CD8-positive, alpha-beta memory T cell (primary cell): Measurements from ENCODE around the gene HLX. TPM values are rescaled to one million over a fixed set of nuclear protein-coding genes. Genes with fewer than 3 reads are reported as not detected.

Experiments
- CTCF ChIA-PET: fragments of 350-600 bp; sonication (Branson Sonifier 250); formaldehyde crosslinking; loops from one replicate; lab custom pipeline; 2021; ENCODE audit warnings: antibody characterized with exemption; lab: Charles Lee
- POLR2A ChIA-PET: fragments of 350-600 bp; sonication (Branson Sonifier 250); formaldehyde crosslinking; loops from one replicate; lab custom pipeline; 2021; ENCODE audit warnings: antibody characterized with exemption; lab: Charles Lee
- DNase-seq, 5 donors: peaks; one replicate each; pipeline versions ENCODE4 v3.0.0 to v3.0.0-alpha.2; 2020 to 2022; ENCODE audit warnings: mixed read lengths in 1 of 5
- H3K27ac ChIP-seq: one replicate; pipeline ENCODE4 v1.7.0; 2013; ENCODE audit warnings: low read depth, mild to moderate bottlenecking, low read length, moderate library complexity
- H3K27me3 ChIP-seq: 2 replicates; pipeline ENCODE4 v1.7.0; 2013; ENCODE audit warnings: low read length, mild to moderate bottlenecking; ENCODE audit not compliant: insufficient read depth, poor library complexity, severe bottlenecking
- H3K36me3 ChIP-seq: 2 replicates; pipeline ENCODE4 v1.7.0; 2013; ENCODE audit warnings: mild to moderate bottlenecking, low read length, moderate library complexity; ENCODE audit not compliant: insufficient read depth
- H3K4me1 ChIP-seq: 2 replicates; pipeline ENCODE4 v1.7.0; 2013; ENCODE audit warnings: mild to moderate bottlenecking, low read length, moderate library complexity; ENCODE audit not compliant: insufficient read depth
- H3K4me3 ChIP-seq: 2 replicates; pipeline ENCODE4 v1.7.0; 2013; ENCODE audit warnings: mild to moderate bottlenecking, low read length
- H3K9me3 ChIP-seq: 2 replicates; pipeline ENCODE4 v1.7.0; 2013; ENCODE audit warnings: mild to moderate bottlenecking, low read length
- H3K27ac Mint-ChIP-seq, 8 donors: one replicate each; pipeline ENCODE4 v1.8.0; 2020 to 2021; ENCODE audit warnings: mixed read lengths in 8 of 8, mild to moderate bottlenecking in 6 of 8, inconsistent platforms in 3 of 8, moderate library complexity in 3 of 8
- H3K27me3 Mint-ChIP-seq, 2 donors: one replicate each; pipeline ENCODE4 v1.8.0; 2020 to 2021; ENCODE audit warnings: mixed read lengths in 2 of 2, mild to moderate bottlenecking in 1 of 2, moderate library complexity in 1 of 2
- H3K36me3 Mint-ChIP-seq, 3 donors: one replicate each; pipeline ENCODE4 v1.8.0; 2020 to 2021; ENCODE audit warnings: mixed read lengths in 3 of 3, inconsistent platforms in 1 of 3, mild to moderate bottlenecking in 1 of 3
- H3K4me1 Mint-ChIP-seq, 3 donors: one replicate each; pipeline ENCODE4 v1.8.0; 2020 to 2021; ENCODE audit warnings: mixed read lengths in 3 of 3, inconsistent platforms in 1 of 3, mild to moderate bottlenecking in 1 of 3
- H3K4me3 Mint-ChIP-seq, 7 donors: one replicate each; pipeline ENCODE4 v1.8.0; 2020 to 2021; ENCODE audit warnings: mixed read lengths in 7 of 7, mild to moderate bottlenecking in 6 of 7, moderate library complexity in 4 of 7, inconsistent platforms in 2 of 7
- H3K9me3 Mint-ChIP-seq, 5 donors: one replicate each; pipeline ENCODE4 v1.8.0; 2020 to 2022; ENCODE audit warnings: mixed read lengths in 5 of 5, mild to moderate bottlenecking in 3 of 5, moderate library complexity in 2 of 5, inconsistent platforms in 1 of 5
- polyA plus RNA-seq: library from polyadenylated mRNA; unstranded; fragments of 300-500 nt; fragmentation: Illumina TruSeq; gene quantifications from one replicate; pipeline ENCODE4 v1.2.3, GENCODE V29; 2021
- total RNA-seq, 2 experiments: library from RNA; stranded (reverse); gene quantifications; one replicate each; pipeline ENCODE4 v1.2.3, GENCODE V29; 2021

The HLX gene
- total and polyA plus RNA-seq, 3 experiments from 2014 or later, result not detected

- DNase-seq, result no peak
- no peak overlapping the region for H3K27ac Mint-ChIP-seq
- Histone ChIP-seq H3K9me3 (no peaks in the 10 kb centered on the region), H3K4me3 (no peak overlapping the region), H3K27ac (no peak overlapping the region), H3K27me3 (no peaks in the 10 kb centered on the region), H3K36me3 (no peaks in the 10 kb centered on the region), H3K4me1 (no peaks in the 10 kb centered on the region)
- H3K4me3 Mint-ChIP-seq, result no peak overlapping the region
- no peaks in the 10 kb centered on the region for H3K36me3 Mint-ChIP-seq
- no peaks in the 10 kb centered on the region for H3K9me3 Mint-ChIP-seq
- CTCF ChIA-PET, result no interaction called here
- H3K4me1 Mint-ChIP-seq, result no peaks in the 10 kb centered on the region
- H3K27me3 Mint-ChIP-seq, result peaks cover 1 to 13% of the 10 kb centered on the region in 2 donors
- POLR2A ChIA-PET, result no interaction called here
Observed at GRCh38 chr1:220928725-220929300, 49.6 kb downstream of the HLX start.

GRCh38 chr1:220929304-220929703 lies 50.1 kb downstream of the HLX start:
- H3K36me3 Mint-ChIP-seq, result no peaks in the 10 kb centered on the region
- no peak overlapping the region for H3K4me3 Mint-ChIP-seq
- Histone ChIP-seq H3K27me3 (no peaks in the 10 kb centered on the region), H3K9me3 (no peaks in the 10 kb centered on the region), H3K27ac (no peak overlapping the region), H3K4me3 (no peak overlapping the region), H3K36me3 (no peaks in the 10 kb centered on the region), H3K4me1 (no peaks in the 10 kb centered on the region)
- DNase-seq, result no peak
- CTCF ChIA-PET, result no interaction called here
- no peak overlapping the region for H3K27ac Mint-ChIP-seq
- peaks cover 1 to 8% of the 10 kb centered on the region in 2 donors for H3K27me3 Mint-ChIP-seq
- H3K4me1 Mint-ChIP-seq, result no peaks in the 10 kb centered on the region
- H3K9me3 Mint-ChIP-seq, result no peaks in the 10 kb centered on the region
- POLR2A ChIA-PET, result no interaction called here

Other genes with a start within 250 kb of the HLX start
- under 1 TPM; 0.16 to 0.18 TPM for gene C1orf115, start 189.1 kb upstream of the HLX start, total RNA-seq
- gene C1orf115, start 189.1 kb upstream of the HLX start, polyA plus RNA-seq, result 1.4 TPM
- gene MTARC2, start 131.1 kb upstream of the HLX start, total RNA-seq, result not detected
- gene MTARC2, start 131.1 kb upstream of the HLX start, polyA plus RNA-seq, result not detected
- gene MTARC1, start 92.5 kb upstream of the HLX start, total RNA-seq, result not detected
- not detected for gene MTARC1, start 92.5 kb upstream of the HLX start, polyA plus RNA-seq